Activated CD4-positive, CD25-positive, alpha-beta regulatory T cell treated with anti-CD3 and anti-CD28 coated beads, Interleukin-2, amount 50 U/mL, for 72 hours (primary cell): ENCODE measurements around the gene DRD5.

Experiments used
- DNase-seq: peaks from one replicate; pipeline ENCODE4 v3.0.0; 2021

The DRD5 gene

GRCh38 chr4:9820343-9820742 lies 38.9 kb downstream of the DRD5 start:
- no peak for DNase-seq

GRCh38 chr4:9825049-9825448 lies 43.6 kb downstream of the DRD5 start:
- no peak for DNase-seq

GRCh38 chr4:9826551-9826950 lies 45.1 kb downstream of the DRD5 start:
- no peak for DNase-seq

GRCh38 chr4:9832640-9833039 lies 51.2 kb downstream of the DRD5 start:
- DNase-seq, result no peak

- no peak for DNase-seq
Measured at GRCh38 chr4:9833421-9833820, 52.0 kb downstream of the DRD5 start.
